GM23338 (cell line): ENCODE data around the gene GTF3C6. TPM values are rescaled to one million over a fixed set of nuclear protein-coding genes. Genes with fewer than 3 reads are reported as not detected.
"Not testable (repeated sequence)": the region's sequence is repeated elsewhere in the genome, so short reads cannot be mapped to it uniquely, and the experiment has no call there.

ENCODE experiments used
- ATAC-seq: fragments of 200-7000 bp; cut with Tn5 transposase; 3 replicates; pipeline ENCODE4 v1.9.1; 2020
- DNase-seq: peaks from one replicate; pipeline ENCODE4 v3.0.0-alpha.2; 2015; ENCODE audit warnings: low spot score
- H2AFZ ChIP-seq: fragments of 200-600 bp; sonication (generic); 2 replicates; pipeline ENCODE4 v1.8.0; 2016; ENCODE audit warnings: antibody characterized with exemption, mild to moderate bottlenecking, moderate library complexity
- H3F3A ChIP-seq: fragments of 200-600 bp; sonication (generic); replicated peaks from 2 replicates; pipeline ENCODE4 v1.8.0; 2017; ENCODE audit warnings: antibody characterized with exemption, mixed run types, low read depth
- H3K27ac ChIP-seq: fragments of 200-600 bp; sonication (generic); 2 replicates; pipeline ENCODE4 v1.6.1; 2016; ENCODE audit warnings: low read depth
- H3K27me3 ChIP-seq: fragments of 200-600 bp; sonication (generic); 2 replicates; pipeline ENCODE4 v1.8.0; 2016; ENCODE audit warnings: mild to moderate bottlenecking, mixed run types, moderate library complexity; ENCODE audit not compliant: insufficient read depth
- H3K36me3 ChIP-seq: fragments of 200-600 bp; sonication (generic); 2 replicates; pipeline ENCODE4 v1.8.0; 2016; ENCODE audit warnings: mild to moderate bottlenecking; ENCODE audit not compliant: insufficient read depth
- H3K4me1 ChIP-seq: fragments of 200-600 bp; sonication (generic); 2 replicates; pipeline ENCODE4 v1.8.0; 2016; ENCODE audit warnings: mild to moderate bottlenecking, moderate library complexity; ENCODE audit not compliant: insufficient read depth
- H3K4me2 ChIP-seq: fragments of 200-600 bp; sonication (generic); 2 replicates; pipeline ENCODE4 v1.7.1; 2017; ENCODE audit warnings: mixed run types
- H3K4me3 ChIP-seq: fragments of 200-600 bp; sonication (generic); 2 replicates; pipeline ENCODE4 v1.6.1; 2016; ENCODE audit warnings: mixed run types
- H3K79me2 ChIP-seq: fragments of 200-600 bp; sonication (generic); replicated peaks from 2 replicates; pipeline ENCODE4 v1.8.0; 2017; ENCODE audit warnings: mild to moderate bottlenecking; ENCODE audit not compliant: insufficient read depth
- H3K9me2 ChIP-seq: fragments of 200-600 bp; sonication (generic); 2 replicates; pipeline ENCODE4 v1.8.0; 2017; ENCODE audit not compliant: insufficient read depth
- H4K20me1 ChIP-seq: fragments of 200-600 bp; sonication (generic); replicated peaks from 2 replicates; pipeline ENCODE4 v1.8.0; 2017; ENCODE audit warnings: mild to moderate bottlenecking; ENCODE audit not compliant: insufficient read depth
- H3K27ac Mint-ChIP-seq: 2 replicates; pipeline ENCODE4 v1.8.0; 2020; ENCODE audit warnings: inconsistent platforms, mild to moderate bottlenecking, moderate library complexity, mixed read lengths
- H3K27me3 Mint-ChIP-seq: 3 replicates; pipeline ENCODE4 v1.8.0; 2022; ENCODE audit warnings: low read depth, mild to moderate bottlenecking, moderate library complexity, mixed read lengths, inconsistent platforms; ENCODE audit not compliant: insufficient read depth, poor library complexity
- H3K36me3 Mint-ChIP-seq: 3 replicates; pipeline ENCODE4 v1.8.0; 2021; ENCODE audit warnings: low read depth, mild to moderate bottlenecking, inconsistent platforms, moderate library complexity, mixed read lengths
- H3K4me1 Mint-ChIP-seq: 3 replicates; pipeline ENCODE4 v1.8.0; 2020; ENCODE audit warnings: mild to moderate bottlenecking, inconsistent platforms, mixed read lengths
- H3K4me3 Mint-ChIP-seq: 3 replicates; pipeline ENCODE4 v1.8.0; 2021; ENCODE audit warnings: moderate library complexity, mild to moderate bottlenecking, inconsistent platforms, mixed read lengths
- H3K9me3 Mint-ChIP-seq: 3 replicates; pipeline ENCODE4 v1.8.0; 2020; ENCODE audit warnings: moderate library complexity, mild to moderate bottlenecking, inconsistent platforms, mixed read lengths
- CREB1 ChIP-seq: fragments of 250-450 bp; sonication (Bioruptor Pico); IDR thresholded peaks from 2 replicates; pipeline ENCODE4 v1.5.0; 2020; ENCODE audit warnings: low read depth, mild to moderate bottlenecking, moderate library complexity
- CTCF ChIP-seq, 2 experiments: fragments of 200-600 bp in 1 of 2; sonication (generic) in 1 of 2; conservative IDR thresholded peaks; 2 replicates each; pipeline versions ENCODE4 v1.5.1 to v1.6.1; 2016 to 2017; ENCODE audit warnings: antibody characterized with exemption in 2 of 2, low read depth in 2 of 2, mild to moderate bottlenecking in 2 of 2, moderate library complexity in 1 of 2
- EZH2 ChIP-seq: fragments of 200-600 bp; sonication (generic); IDR thresholded peaks from one replicate; pipeline ENCODE4 v1.8.0; 2017; ENCODE audit warnings: antibody characterized with exemption, mild to moderate bottlenecking, low read depth; ENCODE audit not compliant: unreplicated experiment
- EZH2phosphoT487 ChIP-seq: fragments of 200-600 bp; sonication (generic); IDR thresholded peaks from one replicate; pipeline ENCODE4 v1.8.1; 2018; ENCODE audit warnings: antibody characterized with exemption; ENCODE audit not compliant: unreplicated experiment
- JUNB ChIP-seq: IDR thresholded peaks from one replicate; pipeline ENCODE4 v1.6.1; 2016; ENCODE audit warnings: antibody characterized with exemption; ENCODE audit not compliant: unreplicated experiment
- POLR2AphosphoS5 ChIP-seq: IDR thresholded peaks from 2 replicates; pipeline ENCODE4 v1.6.1; 2016; ENCODE audit warnings: antibody characterized with exemption, low read depth
- ZNF114 ChIP-seq: fragments of 250-450 bp; sonication (Bioruptor Pico); IDR thresholded peaks from 2 replicates; pipeline ENCODE4 v1.5.0; 2020; ENCODE audit warnings: mild to moderate bottlenecking, moderate library complexity
- ZNF331 ChIP-seq: fragments of 250-450 bp; sonication (Bioruptor Pico); IDR thresholded peaks from 2 replicates; pipeline ENCODE4 v1.5.0; 2020; ENCODE audit warnings: low read depth, mild to moderate bottlenecking, moderate library complexity
- polyA plus RNA-seq: library from polyadenylated mRNA; unstranded; fragments of >200 nt; fragmentation: Nextera tagmentation; extraction: Ambion mirVana; gene quantifications from 2 replicates; pipeline ENCODE4 v1.2.1, GENCODE V29; 2016
- total RNA-seq: library from RNA; depleted of rRNA; stranded (reverse); fragments of >200 nt; shearing (Covaris generic); gene quantifications from 2 replicates; pipeline ENCODE4 v1.2.3, GENCODE V29; 2014
- TF ChIP-seq, protein P1 (sequence below): IDR thresholded peaks from 2 replicates; pipeline ENCODE4 v1.6.1; 2016; ENCODE audit warnings: antibody characterized with exemption
- TF ChIP-seq, protein P2 (sequence below): IDR thresholded peaks from one replicate; pipeline ENCODE4 v1.6.1; 2018; ENCODE audit warnings: antibody characterized with exemption; ENCODE audit not compliant: unreplicated experiment

Gene GTF3C6
- total and polyA plus RNA-seq, 2 experiments from 2014 or later: 41.2 to 245 TPM

GRCh38 chr6:110960014-110960390 lies 1.5 kb downstream of the GTF3C6 start (continued):
- TF ChIP-seq CTCF (conservative IDR thresholded peaks at IDR 0.05; ENCODE audit: low read depth in 2 of 2) (no peak), EZH2phosphoT487 (no peak), JUNB (no peak), EZH2 (no peak), ZNF331 (no peak)
- TF ChIP-seq, protein P1, sequence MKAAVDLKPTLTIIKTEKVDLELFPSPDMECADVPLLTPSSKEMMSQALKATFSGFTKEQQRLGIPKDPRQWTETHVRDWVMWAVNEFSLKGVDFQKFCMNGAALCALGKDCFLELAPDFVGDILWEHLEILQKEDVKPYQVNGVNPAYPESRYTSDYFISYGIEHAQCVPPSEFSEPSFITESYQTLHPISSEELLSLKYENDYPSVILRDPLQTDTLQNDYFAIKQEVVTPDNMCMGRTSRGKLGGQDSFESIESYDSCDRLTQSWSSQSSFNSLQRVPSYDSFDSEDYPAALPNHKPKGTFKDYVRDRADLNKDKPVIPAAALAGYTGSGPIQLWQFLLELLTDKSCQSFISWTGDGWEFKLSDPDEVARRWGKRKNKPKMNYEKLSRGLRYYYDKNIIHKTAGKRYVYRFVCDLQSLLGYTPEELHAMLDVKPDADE: no peak

DNA sequence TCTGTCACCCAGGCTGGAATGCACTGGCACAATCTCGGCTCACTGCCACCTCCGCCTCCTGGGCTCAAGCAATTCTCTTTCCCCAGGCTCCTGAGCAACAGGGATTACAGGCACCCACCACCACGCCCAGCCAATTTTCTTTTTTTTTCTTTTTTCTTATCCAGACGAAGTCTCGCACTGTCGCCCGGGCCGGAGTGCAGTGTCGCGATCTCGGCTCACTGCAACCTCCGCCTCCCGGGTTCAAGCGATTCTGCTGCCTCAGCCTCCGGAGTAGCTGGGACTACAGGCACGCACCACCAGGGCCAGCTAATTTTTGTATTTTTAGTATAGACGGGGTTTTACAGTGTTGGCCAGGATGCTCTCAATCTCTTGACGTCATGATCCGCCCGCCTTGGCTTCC lies 4.1 kb downstream of the GTF3C6 start:
- not testable (repeated sequence) for ATAC-seq

DNA sequence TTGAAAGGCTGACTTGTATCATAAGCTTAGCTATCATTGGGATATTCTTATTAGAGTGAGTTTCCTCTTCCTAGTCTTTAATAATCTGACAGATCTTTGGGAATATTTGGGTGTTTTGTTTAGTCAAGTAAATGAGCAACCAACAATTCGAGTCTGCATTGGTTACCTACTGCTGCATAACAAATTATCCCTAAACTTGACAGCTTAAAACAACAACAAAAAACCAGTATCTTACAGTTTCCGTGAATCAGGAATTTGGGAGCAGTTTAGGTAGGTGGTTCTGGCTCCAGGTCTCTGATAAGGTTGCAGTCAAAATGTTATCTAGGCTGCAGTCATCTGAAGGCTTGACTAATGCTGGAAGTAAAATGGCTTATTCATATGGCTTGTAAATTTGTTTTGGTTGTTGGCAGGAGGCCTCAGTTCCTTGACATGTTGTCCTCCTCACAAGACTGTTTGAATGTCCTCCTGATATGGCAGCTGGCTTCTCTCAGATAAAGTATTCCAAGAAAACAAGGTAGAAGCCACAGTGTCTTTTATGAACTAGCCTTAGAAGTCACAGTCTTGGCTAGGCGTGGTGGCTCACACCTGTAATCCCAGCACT lies 7.2 kb downstream of the GTF3C6 start:
- H3K27me3 ChIP-seq: no peaks in the 10 kb centered on the region
- no peaks in the 10 kb centered on the region for H3K4me1 Mint-ChIP-seq
- H3K4me3 ChIP-seq: no peak overlapping the region
- H3K79me2 ChIP-seq: no peaks in the 10 kb centered on the region
- no peak overlapping the region for H2AFZ ChIP-seq
- DNase-seq (no peak), ATAC-seq (no peak)
- no peaks in the 10 kb centered on the region for H3K9me2 ChIP-seq
- no peak overlapping the region for H3K4me2 ChIP-seq
- H3K4me1 ChIP-seq: no peaks in the 10 kb centered on the region
- H3K27me3 Mint-ChIP-seq: peaks cover 4% of the 10 kb centered on the region
- no peak overlapping the region for H3K27ac ChIP-seq
- H3K4me3 Mint-ChIP-seq: no peak overlapping the region
- H3F3A ChIP-seq: 0 out of 2 replicates have a peak, but pooled peaks cover 4% of the 10 kb centered on the region
- H3K36me3 Mint-ChIP-seq: peaks cover 78% of the 10 kb centered on the region
- H3K36me3 ChIP-seq: peaks cover 35% of the 10 kb centered on the region
- H3K9me3 Mint-ChIP-seq: no peaks in the 10 kb centered on the region; the same call in 2 of the 3 replicates
- no peak overlapping the region for H3K27ac Mint-ChIP-seq
- no peaks in the 10 kb centered on the region; the same call in 1 of the 2 replicates for H4K20me1 ChIP-seq
- TF ChIP-seq JUNB: no peak
- no peak for TF ChIP-seq POLR2AphosphoS5
- TF ChIP-seq, protein P2, sequence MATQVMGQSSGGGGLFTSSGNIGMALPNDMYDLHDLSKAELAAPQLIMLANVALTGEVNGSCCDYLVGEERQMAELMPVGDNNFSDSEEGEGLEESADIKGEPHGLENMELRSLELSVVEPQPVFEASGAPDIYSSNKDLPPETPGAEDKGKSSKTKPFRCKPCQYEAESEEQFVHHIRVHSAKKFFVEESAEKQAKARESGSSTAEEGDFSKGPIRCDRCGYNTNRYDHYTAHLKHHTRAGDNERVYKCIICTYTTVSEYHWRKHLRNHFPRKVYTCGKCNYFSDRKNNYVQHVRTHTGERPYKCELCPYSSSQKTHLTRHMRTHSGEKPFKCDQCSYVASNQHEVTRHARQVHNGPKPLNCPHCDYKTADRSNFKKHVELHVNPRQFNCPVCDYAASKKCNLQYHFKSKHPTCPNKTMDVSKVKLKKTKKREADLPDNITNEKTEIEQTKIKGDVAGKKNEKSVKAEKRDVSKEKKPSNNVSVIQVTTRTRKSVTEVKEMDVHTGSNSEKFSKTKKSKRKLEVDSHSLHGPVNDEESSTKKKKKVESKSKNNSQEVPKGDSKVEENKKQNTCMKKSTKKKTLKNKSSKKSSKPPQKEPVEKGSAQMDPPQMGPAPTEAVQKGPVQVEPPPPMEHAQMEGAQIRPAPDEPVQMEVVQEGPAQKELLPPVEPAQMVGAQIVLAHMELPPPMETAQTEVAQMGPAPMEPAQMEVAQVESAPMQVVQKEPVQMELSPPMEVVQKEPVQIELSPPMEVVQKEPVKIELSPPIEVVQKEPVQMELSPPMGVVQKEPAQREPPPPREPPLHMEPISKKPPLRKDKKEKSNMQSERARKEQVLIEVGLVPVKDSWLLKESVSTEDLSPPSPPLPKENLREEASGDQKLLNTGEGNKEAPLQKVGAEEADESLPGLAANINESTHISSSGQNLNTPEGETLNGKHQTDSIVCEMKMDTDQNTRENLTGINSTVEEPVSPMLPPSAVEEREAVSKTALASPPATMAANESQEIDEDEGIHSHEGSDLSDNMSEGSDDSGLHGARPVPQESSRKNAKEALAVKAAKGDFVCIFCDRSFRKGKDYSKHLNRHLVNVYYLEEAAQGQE: no peak
- no peak for TF ChIP-seq CREB1 (CRISPR knock-in tag)
- no peak for TF ChIP-seq ZNF114

More for the DNA sequence above, 4.1 kb downstream of the GTF3C6 start:
- not testable (repeated sequence) for H3K27ac Mint-ChIP-seq, H3K4me3 Mint-ChIP-seq, H3K79me2 ChIP-seq, H3K27ac ChIP-seq, H3K4me1 Mint-ChIP-seq, H3F3A ChIP-seq, H3K27me3 ChIP-seq, H3K4me2 ChIP-seq, DNase-seq, H3K9me2 ChIP-seq, H4K20me1 ChIP-seq, H3K4me3 ChIP-seq, H3K9me3 Mint-ChIP-seq, H3K27me3 Mint-ChIP-seq, H3K4me1 ChIP-seq, H2AFZ ChIP-seq
- H3K36me3 ChIP-seq: peaks cover 36% of the 10 kb centered on the region
- peaks cover 81% of the 10 kb centered on the region for H3K36me3 Mint-ChIP-seq
